ENCODE results near the gene STK25.

DNA sequence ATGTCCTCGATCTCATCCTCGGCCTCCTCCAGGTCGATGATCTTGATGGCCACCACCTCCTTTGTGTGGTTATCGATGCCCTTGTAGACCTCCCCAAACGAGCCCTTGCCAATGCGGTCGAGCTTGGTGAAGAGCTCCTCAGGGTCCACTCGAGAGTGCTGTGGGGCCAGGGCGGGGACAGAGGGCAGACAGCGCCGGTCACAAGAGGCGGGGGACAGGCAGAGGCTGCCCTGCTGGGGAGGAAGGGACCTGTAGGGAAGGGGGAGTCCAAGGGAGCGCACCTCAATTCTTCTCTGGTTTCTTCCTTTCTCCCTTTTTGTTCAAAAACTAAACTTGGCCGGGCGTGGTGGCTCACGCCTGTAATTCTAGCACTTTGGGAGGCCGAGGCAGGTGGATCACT is 6.8 kb downstream of the STK25 start:
- TF ChIP-seq BACH2 (CRISPR knock-in tag; IDR thresholded peaks at IDR 0.05; ENCODE audit: borderline replicate concordance): no peak
- TF ChIP-seq, protein P1, sequence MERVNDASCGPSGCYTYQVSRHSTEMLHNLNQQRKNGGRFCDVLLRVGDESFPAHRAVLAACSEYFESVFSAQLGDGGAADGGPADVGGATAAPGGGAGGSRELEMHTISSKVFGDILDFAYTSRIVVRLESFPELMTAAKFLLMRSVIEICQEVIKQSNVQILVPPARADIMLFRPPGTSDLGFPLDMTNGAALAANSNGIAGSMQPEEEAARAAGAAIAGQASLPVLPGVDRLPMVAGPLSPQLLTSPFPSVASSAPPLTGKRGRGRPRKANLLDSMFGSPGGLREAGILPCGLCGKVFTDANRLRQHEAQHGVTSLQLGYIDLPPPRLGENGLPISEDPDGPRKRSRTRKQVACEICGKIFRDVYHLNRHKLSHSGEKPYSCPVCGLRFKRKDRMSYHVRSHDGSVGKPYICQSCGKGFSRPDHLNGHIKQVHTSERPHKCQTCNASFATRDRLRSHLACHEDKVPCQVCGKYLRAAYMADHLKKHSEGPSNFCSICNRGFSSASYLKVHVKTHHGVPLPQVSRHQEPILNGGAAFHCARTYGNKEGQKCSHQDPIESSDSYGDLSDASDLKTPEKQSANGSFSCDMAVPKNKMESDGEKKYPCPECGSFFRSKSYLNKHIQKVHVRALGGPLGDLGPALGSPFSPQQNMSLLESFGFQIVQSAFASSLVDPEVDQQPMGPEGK (CRISPR knock-in tag; IDR thresholded peaks at IDR 0.05; ENCODE audit: borderline replicate concordance): no peak
- TF ChIP-seq TCF4 (CRISPR knock-in tag; IDR thresholded peaks at IDR 0.05; ENCODE audit: borderline replicate concordance): no peak
- TF ChIP-seq, protein P2, sequence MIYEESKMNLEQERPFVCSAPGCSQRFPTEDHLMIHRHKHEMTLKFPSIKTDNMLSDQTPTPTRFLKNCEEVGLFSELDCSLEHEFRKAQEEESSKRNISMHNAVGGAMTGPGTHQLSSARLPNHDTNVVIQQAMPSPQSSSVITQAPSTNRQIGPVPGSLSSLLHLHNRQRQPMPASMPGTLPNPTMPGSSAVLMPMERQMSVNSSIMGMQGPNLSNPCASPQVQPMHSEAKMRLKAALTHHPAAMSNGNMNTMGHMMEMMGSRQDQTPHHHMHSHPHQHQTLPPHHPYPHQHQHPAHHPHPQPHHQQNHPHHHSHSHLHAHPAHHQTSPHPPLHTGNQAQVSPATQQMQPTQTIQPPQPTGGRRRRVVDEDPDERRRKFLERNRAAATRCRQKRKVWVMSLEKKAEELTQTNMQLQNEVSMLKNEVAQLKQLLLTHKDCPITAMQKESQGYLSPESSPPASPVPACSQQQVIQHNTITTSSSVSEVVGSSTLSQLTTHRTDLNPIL (CRISPR knock-in tag; IDR thresholded peaks at IDR 0.05; ENCODE audit: low read depth): no peak
- TF ChIP-seq ARNTL (CRISPR knock-in tag; IDR thresholded peaks at IDR 0.05; ENCODE audit: borderline replicate concordance, low read depth): no peak
- TF ChIP-seq SNAI2 (CRISPR knock-in tag; IDR thresholded peaks at IDR 0.05): no peak
- TF ChIP-seq RARB (CRISPR knock-in tag; IDR thresholded peaks at IDR 0.05): no peak
